ENCODE results near the gene METTL2B. TPM values are rescaled to one million over a fixed set of nuclear protein-coding genes. Genes with fewer than 3 reads are reported as not detected.

METTL2B gene
- total RNA-seq, 1 donor from 2014 or later: 34.2 TPM

Other genes starting within 250 kb of the METTL2B start
- under 0.01 TPM in 2 replicates for gene LEP, start 235.5 kb upstream of the METTL2B start, total RNA-seq
- 17.1 and 18.1 TPM in 2 replicates for gene RBM28, start 132.8 kb upstream of the METTL2B start, total RNA-seq
- gene PRRT4, start 115.1 kb upstream of the METTL2B start, total RNA-seq: under 0.01 and 0.13 TPM in 2 replicates
- gene IMPDH1, start 66.8 kb upstream of the METTL2B start, total RNA-seq: 47.9 and 53.4 TPM in 2 replicates
- 41.1 and 70.4 TPM in 2 replicates for gene HILPDA, start 20.9 kb upstream of the METTL2B start, total RNA-seq
- gene GARIN1A, start 195.5 kb downstream of the METTL2B start, total RNA-seq: under 0.01 and 0.51 TPM in 2 replicates